ENCODE measurements around the gene PLA2G2F. TPM values are rescaled to one million over a fixed set of nuclear protein-coding genes. Genes with fewer than 3 reads are reported as not detected.
A peak's percentile ranks its signal among the peaks of the same experiment; 100 is the strongest.

The PLA2G2F gene, protein sequence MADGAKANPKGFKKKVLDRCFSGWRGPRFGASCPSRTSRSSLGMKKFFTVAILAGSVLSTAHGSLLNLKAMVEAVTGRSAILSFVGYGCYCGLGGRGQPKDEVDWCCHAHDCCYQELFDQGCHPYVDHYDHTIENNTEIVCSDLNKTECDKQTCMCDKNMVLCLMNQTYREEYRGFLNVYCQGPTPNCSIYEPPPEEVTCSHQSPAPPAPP
- total RNA-seq: not detected

DNA sequence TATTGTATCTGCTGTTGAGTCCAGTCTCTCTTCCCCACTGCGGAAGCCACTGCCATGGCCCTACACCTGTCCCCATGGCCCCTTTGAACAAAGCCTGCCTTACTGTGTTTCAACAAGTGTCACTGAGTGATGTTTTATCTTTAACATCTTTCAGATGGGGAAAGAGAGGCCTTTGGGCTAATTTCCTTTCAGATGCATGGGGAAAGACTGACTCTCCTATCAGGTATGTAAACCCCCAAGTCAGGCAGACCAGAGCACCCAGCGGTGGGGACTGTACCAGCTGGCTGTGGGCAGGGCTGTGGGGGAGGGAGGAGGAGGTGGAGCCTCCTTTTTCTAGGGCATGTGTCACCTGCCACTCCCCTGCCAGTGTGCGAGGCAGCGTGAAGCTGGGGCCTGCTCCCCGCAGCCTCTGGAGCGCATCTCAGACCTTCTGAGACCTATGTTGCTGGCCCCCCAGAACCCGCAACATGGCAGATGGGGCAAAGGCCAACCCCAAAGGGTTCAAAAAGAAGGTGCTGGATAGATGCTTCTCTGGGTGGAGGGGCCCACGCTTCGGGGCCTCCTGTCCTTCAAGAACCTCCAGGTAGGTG, at the start of gene PLA2G2F:
PLA2G2F (plus strand) TSS at position 363 of the 590 bp plus-strand sequence; CDS start at position 468, 105 bp downstream.
- DNase-seq (ENCODE audit: low spot score in 2 of 2) (no peak), FAIRE-seq (no peak)

DNA sequence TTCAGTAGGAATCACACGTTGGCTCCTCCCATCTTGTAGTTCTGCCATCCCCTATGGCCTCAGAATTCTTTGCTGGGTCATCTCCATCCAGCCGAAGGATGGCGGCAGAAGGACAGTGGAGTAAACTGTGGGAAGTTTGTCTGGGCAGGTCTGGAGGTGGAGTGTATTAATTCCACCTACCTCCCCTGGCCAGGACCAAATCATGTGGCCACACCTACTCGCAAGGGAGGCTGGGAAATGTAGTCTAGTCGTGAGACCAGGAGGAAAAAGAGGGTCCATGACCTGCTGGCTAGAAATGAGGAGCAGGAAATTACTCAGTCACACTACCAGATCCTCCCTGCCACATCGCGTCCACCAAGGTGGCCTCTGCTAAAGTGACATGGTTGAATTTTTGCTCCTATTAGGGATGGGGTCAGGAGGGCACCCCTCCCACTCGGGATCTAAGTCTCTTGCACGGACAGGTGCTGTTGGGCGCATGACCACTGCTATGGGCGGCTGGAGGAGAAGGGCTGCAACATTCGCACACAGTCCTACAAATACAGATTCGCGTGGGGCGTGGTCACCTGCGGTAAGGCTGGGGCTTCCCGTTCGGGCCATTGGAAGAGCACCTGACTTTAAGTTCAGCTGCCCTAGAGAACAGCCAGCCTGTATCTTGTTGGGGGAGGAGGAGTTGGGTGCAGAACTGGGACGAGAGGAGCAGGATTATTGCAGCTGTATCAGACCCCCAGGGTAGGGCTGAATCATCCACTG, 49.6 kb upstream of the PLA2G2F start:
- DNase-seq (ENCODE audit: low spot score in 2 of 2): no peak
- no peak for FAIRE-seq

DNA sequence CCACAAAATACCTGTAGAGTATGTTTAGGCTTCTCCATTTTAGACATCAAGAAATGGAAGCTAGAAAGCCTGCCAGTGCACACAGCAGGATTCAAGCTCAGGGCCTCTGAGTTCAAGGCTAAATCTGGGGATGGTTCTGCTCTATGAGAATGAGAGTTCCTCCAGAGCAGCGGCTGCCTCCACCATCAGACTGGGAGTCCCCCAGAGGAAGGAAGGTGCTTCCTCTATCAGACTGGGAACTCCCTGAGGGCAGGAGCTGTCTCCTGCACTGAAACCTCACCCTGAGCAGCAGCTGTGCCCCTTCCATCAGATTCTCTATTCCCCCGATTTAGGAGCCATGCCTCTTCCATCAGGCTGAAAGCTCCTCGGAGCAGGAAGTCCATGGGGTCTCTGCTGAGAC, 49.0 kb upstream of the PLA2G2F start:
- FAIRE-seq (no peak), DNase-seq (ENCODE audit: low spot score in 2 of 2) (no peak)

DNA sequence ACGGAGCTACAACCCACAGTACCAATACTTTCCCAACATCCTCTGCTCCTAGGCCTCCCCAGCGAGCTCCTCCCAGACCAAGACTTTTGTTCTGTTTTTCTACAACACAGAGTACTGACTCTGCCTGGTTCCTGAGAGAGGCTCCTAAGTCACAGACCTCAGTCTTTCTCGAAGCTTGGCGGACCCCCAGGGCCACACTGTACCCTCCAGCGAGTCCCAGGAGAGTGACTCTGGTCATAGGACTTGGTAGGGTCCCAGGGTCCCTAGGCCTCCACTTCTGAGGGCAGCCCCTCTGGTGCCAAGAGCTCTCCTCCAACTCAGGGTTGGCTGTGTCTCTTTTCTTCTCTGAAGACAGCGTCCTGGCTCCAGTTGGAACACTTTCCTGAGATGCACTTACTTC, 48.5 kb upstream of the PLA2G2F start:
- DNase-seq (ENCODE audit: low spot score in 2 of 2): no peak
- FAIRE-seq: no peak

DNA sequence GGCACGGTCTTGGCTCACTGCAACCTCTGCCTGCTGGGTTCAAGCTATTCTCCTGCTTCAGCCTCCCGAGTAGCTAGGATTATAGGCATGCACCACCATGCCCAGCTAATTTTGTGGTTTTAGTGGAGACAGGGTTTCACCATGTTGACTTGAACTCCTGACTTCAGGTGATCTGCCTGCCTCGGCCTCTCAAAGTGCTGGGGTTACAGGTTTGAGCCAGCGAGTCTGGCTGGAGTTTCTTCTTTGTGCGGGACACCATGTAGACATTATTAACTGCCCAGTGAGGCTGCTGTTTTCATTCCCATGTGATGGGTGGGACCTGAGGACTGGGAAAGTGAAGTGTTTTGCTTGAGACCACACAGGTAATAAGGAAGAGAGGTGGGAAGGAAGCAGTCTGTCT, 45.8 kb upstream of the PLA2G2F start:
- FAIRE-seq (no peak), DNase-seq (ENCODE audit: low spot score in 2 of 2) (no peak)

DNA sequence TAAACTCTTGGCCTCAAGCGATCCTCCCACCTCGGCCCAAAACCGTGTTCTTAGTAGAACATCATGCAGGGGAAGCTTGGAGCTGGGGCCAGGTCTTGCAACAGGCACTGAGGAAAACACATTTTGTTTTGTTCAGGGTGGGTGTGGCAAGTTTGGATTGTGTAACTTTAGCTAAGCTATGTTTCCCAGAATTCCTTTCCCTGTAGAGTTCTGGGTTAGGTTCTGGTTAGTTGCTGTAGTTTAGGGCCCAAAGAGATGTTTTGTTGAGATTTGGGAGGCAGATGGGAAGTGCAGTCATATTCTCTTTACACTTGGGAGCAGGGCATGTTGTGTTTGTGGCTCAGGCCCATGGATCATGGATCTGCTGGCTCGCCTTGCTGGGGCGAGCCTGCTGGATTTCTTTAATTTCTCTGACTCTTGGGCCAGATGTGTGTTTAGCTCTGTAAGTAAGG, 45.2 kb upstream of the PLA2G2F start:
- FAIRE-seq: no peak
- no peak for DNase-seq (ENCODE audit: low spot score in 2 of 2)

DNA sequence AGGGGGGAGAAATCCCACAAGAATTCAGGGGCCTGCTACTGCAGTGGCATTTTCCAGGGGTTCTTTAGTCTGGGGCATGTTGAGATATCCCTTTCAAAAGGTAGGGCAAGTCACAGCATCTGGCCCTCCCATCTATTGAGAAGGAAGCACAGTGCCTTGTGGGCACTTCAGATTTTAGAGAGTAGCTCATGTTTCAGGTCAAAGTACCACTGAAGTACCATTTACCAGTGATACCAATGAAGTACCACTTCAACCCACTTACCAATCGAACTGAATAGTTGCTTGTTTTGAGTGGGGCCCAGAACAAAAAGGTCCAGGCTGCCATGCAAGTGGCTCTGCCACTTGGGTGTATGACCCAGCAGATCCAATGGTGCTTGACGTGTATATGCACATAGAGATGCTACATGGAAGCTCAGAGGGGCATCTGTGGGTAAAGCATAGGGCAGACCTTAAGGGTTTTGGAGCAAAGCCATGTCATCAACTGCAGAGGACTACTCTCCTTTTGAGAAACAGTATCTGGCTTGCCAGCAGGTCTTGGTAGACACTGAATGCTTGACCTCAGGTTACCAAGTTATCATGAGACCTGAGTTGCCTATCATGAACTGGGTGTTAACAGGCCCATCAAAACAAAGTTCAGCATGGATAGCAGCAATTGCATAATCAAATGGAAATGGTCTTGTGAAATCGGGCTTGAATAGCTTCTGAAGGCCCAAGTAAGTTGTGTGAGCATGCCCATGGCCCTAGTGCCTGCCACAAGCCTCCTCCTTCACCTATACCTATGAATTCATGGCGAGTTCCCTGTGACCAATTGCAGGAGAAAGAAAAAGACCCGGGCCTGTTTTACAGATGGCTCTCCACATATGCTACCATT, 43.3 kb upstream of the PLA2G2F start:
- no peak for DNase-seq (ENCODE audit: low spot score in 2 of 2)
- FAIRE-seq: no peak

DNA sequence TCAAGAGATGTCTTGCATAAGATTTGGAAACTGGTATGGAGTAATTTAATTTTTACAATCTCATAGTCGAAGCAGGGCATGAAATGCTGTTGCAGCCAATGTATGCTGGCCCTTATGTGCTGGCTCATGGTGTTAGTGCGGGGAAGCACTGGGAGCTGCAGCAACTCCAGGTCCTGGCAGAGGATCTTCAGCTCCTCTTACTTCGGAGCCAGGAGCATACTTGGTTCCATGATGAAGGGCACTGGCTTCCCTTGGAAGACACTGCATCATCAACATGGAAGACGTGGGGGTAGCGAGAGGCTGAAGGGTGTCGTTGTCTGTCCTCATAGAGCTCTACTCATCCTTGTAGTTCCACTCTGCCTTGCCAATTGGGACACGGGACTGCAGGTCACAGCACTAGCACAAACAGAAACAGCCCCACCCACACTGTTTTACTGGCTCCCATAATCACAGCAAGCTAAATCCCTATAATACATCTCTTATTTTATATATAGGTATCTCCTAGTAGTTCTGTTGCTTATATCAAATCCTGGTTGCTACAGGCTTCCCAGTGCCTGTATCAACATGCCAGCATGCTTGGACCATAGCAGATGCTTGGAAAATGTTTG, 42.2 kb upstream of the PLA2G2F start:
- FAIRE-seq: no peak
- DNase-seq (ENCODE audit: low spot score in 2 of 2): no peak

DNA sequence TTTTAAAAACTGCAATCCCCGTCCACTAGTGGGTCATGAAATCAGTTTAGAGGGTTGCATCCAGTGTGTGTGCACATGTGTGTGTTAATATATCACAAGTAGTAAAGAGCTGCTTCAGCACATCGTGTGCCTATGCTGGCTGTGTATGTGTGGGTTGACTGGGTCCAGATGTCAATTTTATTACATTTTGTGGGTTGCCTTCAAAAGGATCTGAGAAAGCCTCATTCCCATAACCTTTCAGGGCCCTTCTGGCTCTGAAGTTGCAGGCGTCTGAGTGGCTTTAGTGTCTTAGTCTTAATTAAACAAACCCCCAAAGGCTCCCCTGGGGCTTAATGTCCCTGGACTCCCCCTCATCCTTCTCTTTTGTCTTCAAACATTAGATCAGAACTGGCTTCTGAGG, 39.6 kb upstream of the PLA2G2F start:
- no peak for DNase-seq (ENCODE audit: low spot score in 2 of 2)
- no peak for FAIRE-seq

DNA sequence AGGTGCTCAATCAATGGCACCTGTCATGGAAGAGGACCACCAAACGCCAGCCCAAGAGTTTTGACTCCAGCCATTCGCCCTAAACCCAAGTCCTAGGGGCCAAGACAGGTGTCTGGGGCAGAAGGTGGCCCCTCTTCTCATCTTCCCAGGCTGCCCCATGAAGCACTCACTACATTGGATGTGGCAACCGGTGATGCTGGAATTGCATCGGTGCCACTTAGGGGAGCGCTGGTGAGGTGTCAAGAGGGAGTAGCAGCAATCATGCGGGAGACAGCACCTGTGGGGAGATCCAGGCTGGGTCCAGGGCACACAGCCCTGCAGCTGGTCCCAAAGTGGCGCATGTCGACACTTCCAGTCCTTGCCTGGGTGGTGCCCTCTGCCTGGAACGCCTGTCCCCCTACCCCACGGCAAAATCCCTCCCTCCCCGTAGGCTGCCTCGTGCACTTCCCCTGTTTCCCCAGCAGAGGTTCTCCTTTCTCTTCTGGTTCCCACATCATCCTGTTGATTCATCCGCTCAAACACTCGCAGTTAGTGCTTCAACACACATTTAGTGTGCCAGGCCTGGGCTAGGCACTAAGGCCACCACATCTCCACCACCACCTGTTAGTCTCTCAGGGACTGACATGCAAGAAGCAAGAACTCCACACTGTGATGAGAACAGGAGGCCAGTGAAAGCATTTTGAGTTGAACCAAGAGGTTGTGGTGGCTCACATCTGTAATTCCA, 38.3 kb upstream of the PLA2G2F start:
- no peak for FAIRE-seq

DNA sequence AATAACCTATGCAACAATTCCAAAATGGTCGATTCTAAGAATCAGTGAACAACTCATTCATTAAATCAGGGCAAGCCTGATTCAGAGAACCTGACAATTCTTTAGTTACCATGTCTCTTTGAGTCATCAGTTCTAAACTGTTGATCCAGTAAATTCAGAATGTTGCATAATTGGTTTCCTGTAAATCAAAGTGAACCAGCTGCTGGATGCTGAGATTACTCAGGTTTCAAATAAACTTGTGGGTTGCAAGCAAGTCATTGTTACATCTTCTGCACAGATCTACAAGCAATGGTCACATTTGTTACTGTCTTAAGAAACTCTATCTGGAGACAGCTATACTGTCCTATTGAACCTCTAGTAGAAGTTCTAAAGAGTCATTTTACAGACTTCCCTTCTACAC, 36.2 kb upstream of the PLA2G2F start:
- FAIRE-seq (no peak), DNase-seq (ENCODE audit: low spot score in 2 of 2) (no peak)

More for the DNA sequence above, 38.3 kb upstream of the PLA2G2F start:
- peak; percentile 14 to 44 for DNase-seq (ENCODE audit: low spot score in 2 of 2)

DNA sequence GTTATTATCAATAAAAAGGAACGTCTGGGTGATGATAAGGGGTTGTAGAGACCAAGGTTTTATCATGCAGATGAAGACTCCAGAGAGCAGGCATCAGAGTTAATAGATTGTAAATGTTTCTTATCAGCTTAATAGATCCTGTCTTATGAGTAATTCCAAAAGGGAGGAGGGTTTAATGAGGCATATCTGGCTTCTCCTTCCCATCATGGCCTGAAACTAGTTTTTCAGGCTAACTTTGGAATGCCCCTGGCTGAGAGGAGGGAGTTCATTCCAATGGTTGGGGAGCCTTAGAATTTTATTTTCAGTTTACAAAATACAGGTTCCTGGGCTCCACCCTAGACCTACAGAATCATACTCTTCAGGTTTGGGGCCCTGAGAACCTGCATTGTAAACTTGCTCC, 33.3 kb upstream of the PLA2G2F start:
- DNase-seq (ENCODE audit: low spot score in 2 of 2) (no peak), FAIRE-seq (no peak)

DNA sequence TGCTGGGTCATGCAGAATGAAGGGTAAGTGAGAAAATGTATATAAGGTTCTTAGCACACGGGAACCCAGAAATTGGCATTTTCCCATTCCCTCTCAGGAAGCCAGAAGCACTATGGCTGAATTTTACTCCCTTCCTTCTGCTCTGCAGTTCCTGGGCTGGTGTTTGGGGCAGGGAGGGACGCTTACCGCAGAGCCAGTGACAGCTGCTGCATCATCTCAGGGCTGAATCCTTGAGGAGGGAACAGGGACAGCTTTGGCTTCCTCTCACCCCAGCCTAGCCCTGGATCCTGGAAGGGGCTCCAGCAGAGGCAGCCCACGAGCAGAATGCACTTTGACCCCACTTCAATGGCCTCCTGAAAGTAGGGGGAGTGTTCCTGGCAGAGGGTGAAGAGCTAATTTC, 31.8 kb upstream of the PLA2G2F start:
- DNase-seq (ENCODE audit: low spot score in 2 of 2) (no peak), FAIRE-seq (no peak)

DNA sequence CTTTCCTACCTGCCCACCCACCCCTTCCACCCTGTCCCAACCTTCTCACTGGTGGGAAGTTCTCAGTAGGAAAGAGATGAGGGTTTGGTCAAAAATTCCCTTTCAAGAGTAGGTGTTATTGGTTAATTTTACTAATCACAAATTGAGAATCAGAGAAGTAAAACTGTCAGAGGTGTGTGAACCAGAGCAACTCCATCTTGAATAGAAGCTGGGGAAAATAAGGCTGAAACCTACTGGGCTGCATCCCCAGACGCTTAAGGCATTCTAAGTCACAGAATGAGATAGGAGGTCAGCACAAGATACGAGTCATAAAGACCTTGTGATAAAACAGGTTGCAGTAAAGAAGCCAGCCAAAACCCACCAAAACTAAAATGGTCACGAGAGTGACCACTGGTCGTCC, 31.3 kb upstream of the PLA2G2F start:
- FAIRE-seq (no peak), DNase-seq (ENCODE audit: low spot score in 2 of 2) (no peak)

DNA sequence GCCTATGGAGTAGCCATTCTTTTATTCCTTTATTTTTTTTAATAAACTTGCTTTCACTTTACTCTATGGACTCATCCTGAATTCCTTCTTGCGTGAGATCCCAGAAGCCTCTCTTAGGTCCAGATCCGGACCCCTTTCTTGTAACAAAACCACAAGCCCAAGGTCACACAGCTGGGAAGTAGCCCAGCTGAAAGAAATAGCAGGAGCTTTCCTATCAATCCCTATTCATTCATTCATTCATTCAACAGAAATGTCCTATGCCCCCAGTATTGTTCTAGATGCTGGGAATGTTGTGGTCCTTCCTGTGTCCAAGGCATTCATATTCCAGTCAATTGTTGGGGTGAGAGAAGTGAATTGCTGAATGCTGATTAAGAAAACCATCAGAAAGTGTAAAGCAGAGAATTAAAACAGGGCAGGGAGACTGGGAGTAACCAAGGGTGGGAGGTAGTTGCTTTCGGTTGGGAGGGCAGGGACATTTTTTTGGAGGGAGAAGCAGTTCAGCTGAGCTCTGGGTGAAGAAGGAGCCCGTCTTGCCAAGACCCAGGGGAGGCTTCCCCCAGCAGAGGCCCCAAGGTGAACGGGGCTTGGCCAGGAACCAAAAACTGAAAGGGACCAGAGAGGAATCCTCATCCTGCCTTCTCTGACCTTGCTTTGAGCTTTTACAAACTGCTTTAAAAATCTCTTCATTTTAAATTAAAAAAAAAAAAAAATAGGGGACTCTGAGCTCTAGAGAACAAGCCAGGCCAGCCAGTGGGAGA, 30.6 kb upstream of the PLA2G2F start:
- DNase-seq (ENCODE audit: low spot score in 2 of 2) (no peak), FAIRE-seq (no peak)

DNA sequence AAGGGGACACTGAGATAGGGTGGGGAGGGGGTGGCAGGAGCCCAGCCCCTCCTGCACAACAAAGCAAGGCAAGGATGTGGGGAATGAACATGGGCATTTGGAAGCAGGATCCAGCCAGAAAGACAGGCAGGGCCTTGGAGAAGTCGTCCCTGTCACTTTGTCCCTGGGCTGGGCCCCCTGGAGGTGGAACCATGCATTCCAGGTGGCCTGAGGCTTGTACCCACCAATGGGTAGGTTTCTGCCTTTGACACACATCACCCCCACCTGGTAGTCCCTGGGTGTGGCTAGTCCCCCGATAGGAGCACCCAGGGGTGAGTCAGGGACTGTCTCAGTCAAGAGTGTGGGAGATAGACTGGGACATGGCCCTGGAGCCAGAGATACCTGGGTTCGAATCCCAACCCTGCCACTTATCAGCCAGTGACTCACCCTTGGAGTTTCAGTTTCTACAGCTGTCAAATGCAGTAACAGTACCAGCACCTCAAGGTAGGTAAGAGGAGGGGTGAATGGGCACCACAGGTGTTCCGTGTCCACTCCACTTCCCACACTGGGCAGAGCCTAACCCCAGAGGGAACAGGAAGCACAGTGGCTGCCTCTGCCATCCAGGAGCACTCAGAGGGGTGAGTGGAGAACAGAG, 29.8 kb upstream of the PLA2G2F start:
- FAIRE-seq (no peak), DNase-seq (ENCODE audit: low spot score in 2 of 2) (no peak)

DNA sequence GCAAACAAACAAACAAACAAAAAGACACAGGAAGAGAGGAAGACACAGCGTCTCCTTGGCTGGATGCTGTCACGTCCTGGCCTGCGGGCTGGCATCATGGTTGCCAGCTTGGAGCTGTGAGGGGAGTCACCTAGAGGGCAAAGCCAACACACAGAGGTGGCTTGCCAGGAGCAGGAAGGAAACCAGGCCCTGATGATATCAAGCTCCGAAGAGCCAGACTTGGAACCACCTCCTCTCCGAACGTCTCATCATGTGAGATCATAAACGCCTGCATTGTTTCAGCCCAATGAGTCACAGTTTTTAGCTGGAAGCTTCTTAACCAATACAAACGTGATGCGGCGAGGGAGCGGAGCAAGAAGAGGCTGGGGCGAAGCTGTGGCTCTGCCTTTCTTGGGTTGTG, 28.4 kb upstream of the PLA2G2F start:
- no peak for DNase-seq (ENCODE audit: low spot score in 2 of 2)

DNA sequence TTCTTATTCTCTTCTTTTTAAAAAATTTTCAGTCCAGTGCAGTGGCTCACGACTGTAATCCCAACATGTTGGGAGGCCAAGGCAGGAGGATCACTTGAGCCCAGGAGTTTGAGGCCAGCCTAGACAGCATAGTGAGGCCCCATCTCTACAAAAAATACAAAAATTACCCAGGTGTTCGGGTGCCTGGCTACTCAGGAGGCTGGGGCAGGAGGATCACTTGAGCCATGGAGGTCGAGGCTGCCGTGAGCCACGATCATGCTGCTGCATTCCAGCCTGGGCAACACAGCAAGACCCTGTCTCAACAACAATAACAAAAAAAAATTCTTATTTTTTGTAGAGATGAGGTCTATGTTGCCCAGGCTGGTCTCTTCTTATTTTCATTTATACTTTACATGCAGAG, 27.7 kb upstream of the PLA2G2F start:
- DNase-seq (ENCODE audit: low spot score in 2 of 2): no peak
- no peak for FAIRE-seq

More for the DNA sequence above, 28.4 kb upstream of the PLA2G2F start:
- no peak for FAIRE-seq

Data from frontal cortex (tissue), 4 donors.